H9 (cell line): ENCODE results near the gene PTPN3. TPM values are rescaled to one million over a fixed set of nuclear protein-coding genes. Genes with fewer than 3 reads are reported as not detected.

Experiments used
- DNase-seq: peaks from one replicate; pipeline ENCODE4 v3.0.0-alpha.2; 2017
- H2AFZ ChIP-seq: one replicate; pipeline ENCODE4 v1.6.1; 2013; ENCODE audit warnings: mild to moderate bottlenecking, low read length, control low read depth, moderate library complexity
- H2AK5ac ChIP-seq: 2 replicates; pipeline ENCODE4 v1.6.1; 2013; ENCODE audit warnings: low read length, control low read depth, mixed read lengths; ENCODE audit not compliant: insufficient read length
- H2BK120ac ChIP-seq: one replicate; pipeline ENCODE4 v1.6.1; 2013; ENCODE audit warnings: low read depth, mild to moderate bottlenecking, low read length, control low read depth, inconsistent platforms; ENCODE audit not compliant: poor library complexity, severe bottlenecking
- H2BK12ac ChIP-seq: 2 replicates; pipeline ENCODE4 v1.6.1; 2013; ENCODE audit warnings: low read length, control low read depth, mixed read lengths, low read depth; ENCODE audit not compliant: insufficient read length
- H2BK15ac ChIP-seq: 2 replicates; pipeline ENCODE4 v1.6.1; 2013; ENCODE audit warnings: low read depth, low read length, control low read depth
- H2BK20ac ChIP-seq: one replicate; pipeline ENCODE4 v1.6.1; 2013; ENCODE audit warnings: low read depth, mild to moderate bottlenecking, low read length, control low read depth, inconsistent platforms; ENCODE audit not compliant: poor library complexity, severe bottlenecking
- H2BK5ac ChIP-seq: 2 replicates; pipeline ENCODE4 v1.6.1; 2013; ENCODE audit warnings: low read length, control low read depth, mixed read lengths; ENCODE audit not compliant: insufficient read length
- H3K14ac ChIP-seq: 2 replicates; pipeline ENCODE4 v1.6.1; 2013; ENCODE audit warnings: low read length, control low read depth; ENCODE audit not compliant: insufficient read depth
- H3K18ac ChIP-seq: 2 replicates; pipeline ENCODE4 v1.6.1; 2013; ENCODE audit warnings: low read depth, mild to moderate bottlenecking, mixed read lengths, low read length, control low read depth; ENCODE audit not compliant: insufficient read length
- H3K23ac ChIP-seq: 2 replicates; pipeline ENCODE4 v1.6.1; 2013; ENCODE audit warnings: low read length, control low read depth, mixed read lengths, low read depth; ENCODE audit not compliant: insufficient read length
- H3K23me2 ChIP-seq: 2 replicates; pipeline ENCODE4 v1.6.1; 2013; ENCODE audit warnings: low read depth, mild to moderate bottlenecking, mixed read lengths, low read length, control low read depth; ENCODE audit not compliant: insufficient read length, poor library complexity, severe bottlenecking
- H3K27ac ChIP-seq: 2 replicates; pipeline ENCODE4 v1.5.1; 2013; ENCODE audit warnings: low read length, control low read depth, mixed read lengths, low read depth; ENCODE audit not compliant: insufficient read length
- H3K27me3 ChIP-seq: 2 replicates; pipeline ENCODE4 v1.6.1; 2013; ENCODE audit warnings: low read length, control low read depth, inconsistent platforms; ENCODE audit not compliant: insufficient read depth
- H3K4ac ChIP-seq: 2 replicates; pipeline ENCODE4 v1.6.1; 2013; ENCODE audit warnings: low read depth, mild to moderate bottlenecking, control low read depth, inconsistent platforms, low read length, moderate library complexity
- H3K4me1 ChIP-seq: 2 replicates; pipeline ENCODE4 v1.6.1; 2013; ENCODE audit warnings: low read length, control low read depth, inconsistent platforms; ENCODE audit not compliant: insufficient read depth
- H3K4me2 ChIP-seq: 2 replicates; pipeline ENCODE4 v1.6.1; 2013; ENCODE audit warnings: low read length, control low read depth, mixed read lengths; ENCODE audit not compliant: insufficient read length, insufficient read depth
- H3K56ac ChIP-seq: 2 replicates; pipeline ENCODE4 v1.6.1; 2013; ENCODE audit warnings: low read depth, mild to moderate bottlenecking, mixed read lengths, low read length, control low read depth; ENCODE audit not compliant: insufficient read length
- H3K79me1 ChIP-seq: 2 replicates; pipeline ENCODE4 v1.6.1; 2013; ENCODE audit warnings: low read depth, mild to moderate bottlenecking, moderate library complexity, low read length, control low read depth, inconsistent platforms; ENCODE audit not compliant: insufficient read depth, poor library complexity, severe bottlenecking
- H3K79me2 ChIP-seq: 2 replicates; pipeline ENCODE4 v1.6.1; 2013; ENCODE audit warnings: low read length, control low read depth, inconsistent platforms; ENCODE audit not compliant: insufficient read depth
- H3K9ac ChIP-seq: 2 replicates; pipeline ENCODE4 v1.6.1; 2013; ENCODE audit warnings: low read length, control low read depth, mixed read lengths; ENCODE audit not compliant: insufficient read length; ENCODE audit errors: extremely low read depth
- H3K9me3 ChIP-seq: one replicate; pipeline ENCODE4 v1.6.1; 2013; ENCODE audit warnings: low read depth, low read length, inconsistent platforms; ENCODE audit not compliant: control insufficient read depth
- H3T11ph ChIP-seq: one replicate; pipeline ENCODE4 v1.6.1; 2013; ENCODE audit warnings: mild to moderate bottlenecking, low read length, control low read depth, inconsistent platforms
- H4K20me1 ChIP-seq: one replicate; pipeline ENCODE4 v1.6.1; 2013; ENCODE audit not compliant: control insufficient read depth, insufficient read length, insufficient read depth
- H4K5ac ChIP-seq: 2 replicates; pipeline ENCODE4 v1.6.1; 2013; ENCODE audit warnings: low read depth, mild to moderate bottlenecking, mixed read lengths, low read length, control low read depth; ENCODE audit not compliant: insufficient read length
- H4K8ac ChIP-seq: replicated peaks from 2 replicates; pipeline ENCODE4 v1.6.1; 2013; ENCODE audit warnings: low read length, control low read depth, mixed read lengths, low read depth; ENCODE audit not compliant: insufficient read length
- H4K91ac ChIP-seq: 2 replicates; pipeline ENCODE4 v1.6.1; 2013; ENCODE audit warnings: low read depth, mild to moderate bottlenecking, moderate library complexity, mixed read lengths, low read length, control low read depth; ENCODE audit not compliant: insufficient read length
- H3K27ac Mint-ChIP-seq, 3 experiments: 2 replicates in 2 of 3; 3 replicates in 1 of 3; pipeline ENCODE4 v1.8.0; 2020 to 2021; ENCODE audit warnings: mixed read lengths in 3 of 3, mild to moderate bottlenecking in 1 of 3, moderate library complexity in 1 of 3
- H3K27me3 Mint-ChIP-seq: 2 replicates; pipeline ENCODE4 v1.8.0; 2021; ENCODE audit warnings: low read depth, mild to moderate bottlenecking, moderate library complexity, mixed read lengths
- H3K36me3 Mint-ChIP-seq, 3 experiments: 2 replicates in 2 of 3; 3 replicates in 1 of 3; pipeline ENCODE4 v1.8.0; 2020 to 2021; ENCODE audit warnings: low read depth in 3 of 3, mixed read lengths in 3 of 3; ENCODE audit not compliant: insufficient read depth in 1 of 3
- H3K4me1 Mint-ChIP-seq, 2 experiments: 2 replicates each; pipeline ENCODE4 v1.8.0; 2020; ENCODE audit warnings: mixed read lengths in 2 of 2
- H3K4me3 Mint-ChIP-seq, 2 experiments: 2 replicates in 1 of 2; 3 replicates in 1 of 2; pipeline ENCODE4 v1.8.0; 2020 to 2021; ENCODE audit warnings: mild to moderate bottlenecking in 2 of 2, mixed read lengths in 2 of 2, moderate library complexity in 1 of 2
- H3K9me3 Mint-ChIP-seq, 2 experiments: 2 replicates in 1 of 2; 3 replicates in 1 of 2; pipeline ENCODE4 v1.8.0; 2020; ENCODE audit warnings: mild to moderate bottlenecking in 2 of 2, mixed read lengths in 2 of 2, moderate library complexity in 1 of 2
- WGBS: extraction: QIAGEN DNeasy Blood & Tissue Kit; methylation state at CpG from one replicate; pipeline ENCODE4 v1.1.7; 2013; ENCODE audit warnings: missing lambda C conversion rate, low lambda C conversion rate, mixed read lengths; ENCODE audit not compliant: insufficient read length; ENCODE audit errors: extremely low coverage; 5-methylcytosine and 5-hydroxymethylcytosine counted together
- total RNA-seq: library from RNA; stranded (reverse); gene quantifications from 2 replicates; pipeline ENCODE4 v1.2.1, GENCODE V29; 2021
- TF ChIP-seq, protein P1 (sequence below): fragments of 200-600 bp; sonication (generic); conservative IDR thresholded peaks from 3 replicates; pipeline ENCODE4 v1.8.0; 2021; ENCODE audit warnings: antibody characterized with exemption, mild to moderate bottlenecking

The PTPN3 gene
- total RNA-seq, 1 experiment from 2014 or later, result 2.6 TPM

DNA sequence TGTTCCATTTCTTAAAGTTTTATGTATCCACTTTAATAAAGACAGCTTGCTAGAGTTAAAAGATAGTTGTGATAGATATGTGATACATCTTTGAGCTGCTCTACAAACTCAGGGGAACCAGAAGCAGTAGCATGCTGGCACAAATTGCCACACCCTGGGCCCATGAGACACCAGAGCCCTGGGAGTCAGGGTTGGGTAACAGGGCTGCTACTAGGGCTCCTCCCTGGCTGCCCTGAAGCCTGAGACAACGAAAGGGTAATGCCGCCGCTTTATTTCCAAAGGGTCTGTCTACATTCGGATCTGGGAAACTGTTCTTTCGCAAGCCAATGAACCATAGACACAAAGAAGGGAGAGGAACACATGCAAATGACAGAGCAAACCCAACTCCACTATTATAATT, 29.2 kb downstream of the PTPN3 start:
- no CpG with 5 or more reads among the region's 5 CpGs for WGBS
- Histone ChIP-seq H4K91ac (no peak overlapping the region), H3T11ph (no peak overlapping the region), H3K79me1 (no peaks in the 10 kb centered on the region), H3K9me3 (no peaks in the 10 kb centered on the region), H2BK120ac (no peak overlapping the region), H2AFZ (no peak overlapping the region), H3K4me1 (no peaks in the 10 kb centered on the region), H4K8ac (no peak overlapping the region), H3K56ac (no peak overlapping the region), H2BK12ac (no peak overlapping the region), H3K4me2 (no peak overlapping the region), H4K5ac (no peak overlapping the region), H3K23ac (no peak overlapping the region), H3K27me3 (no peaks in the 10 kb centered on the region), H2BK5ac (no peak overlapping the region), H2BK20ac (no peak overlapping the region), H3K27ac (no peak overlapping the region), H3K18ac (no peak overlapping the region), H3K23me2 (no peaks in the 10 kb centered on the region), H3K4ac (no peak overlapping the region), H3K9ac (no peak overlapping the region), H4K20me1 (no peaks in the 10 kb centered on the region), H3K79me2 (no peaks in the 10 kb centered on the region), H2AK5ac (no peak overlapping the region), H3K14ac (no peak overlapping the region), H2BK15ac (no peak overlapping the region)
- H3K27ac Mint-ChIP-seq, result no peak overlapping the region
- no peak for DNase-seq
- TF ChIP-seq, protein P1, sequence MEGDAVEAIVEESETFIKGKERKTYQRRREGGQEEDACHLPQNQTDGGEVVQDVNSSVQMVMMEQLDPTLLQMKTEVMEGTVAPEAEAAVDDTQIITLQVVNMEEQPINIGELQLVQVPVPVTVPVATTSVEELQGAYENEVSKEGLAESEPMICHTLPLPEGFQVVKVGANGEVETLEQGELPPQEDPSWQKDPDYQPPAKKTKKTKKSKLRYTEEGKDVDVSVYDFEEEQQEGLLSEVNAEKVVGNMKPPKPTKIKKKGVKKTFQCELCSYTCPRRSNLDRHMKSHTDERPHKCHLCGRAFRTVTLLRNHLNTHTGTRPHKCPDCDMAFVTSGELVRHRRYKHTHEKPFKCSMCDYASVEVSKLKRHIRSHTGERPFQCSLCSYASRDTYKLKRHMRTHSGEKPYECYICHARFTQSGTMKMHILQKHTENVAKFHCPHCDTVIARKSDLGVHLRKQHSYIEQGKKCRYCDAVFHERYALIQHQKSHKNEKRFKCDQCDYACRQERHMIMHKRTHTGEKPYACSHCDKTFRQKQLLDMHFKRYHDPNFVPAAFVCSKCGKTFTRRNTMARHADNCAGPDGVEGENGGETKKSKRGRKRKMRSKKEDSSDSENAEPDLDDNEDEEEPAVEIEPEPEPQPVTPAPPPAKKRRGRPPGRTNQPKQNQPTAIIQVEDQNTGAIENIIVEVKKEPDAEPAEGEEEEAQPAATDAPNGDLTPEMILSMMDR, result no peak
- H3K27me3 Mint-ChIP-seq, result no peaks in the 10 kb centered on the region
- H3K4me3 Mint-ChIP-seq, result no peak overlapping the region
- H3K4me1 Mint-ChIP-seq, result peaks cover 4 to 5% of the 10 kb centered on the region in 2 experiments; a peak in 3 of 4 replicates
- no peaks in the 10 kb centered on the region for H3K36me3 Mint-ChIP-seq
- H3K9me3 Mint-ChIP-seq, result no peaks in the 10 kb centered on the region
